Measurements from ENCODE around the gene INTS13. TPM values are rescaled to one million over a fixed set of nuclear protein-coding genes. Genes with fewer than 3 reads are reported as not detected.

The INTS13 gene, protein sequence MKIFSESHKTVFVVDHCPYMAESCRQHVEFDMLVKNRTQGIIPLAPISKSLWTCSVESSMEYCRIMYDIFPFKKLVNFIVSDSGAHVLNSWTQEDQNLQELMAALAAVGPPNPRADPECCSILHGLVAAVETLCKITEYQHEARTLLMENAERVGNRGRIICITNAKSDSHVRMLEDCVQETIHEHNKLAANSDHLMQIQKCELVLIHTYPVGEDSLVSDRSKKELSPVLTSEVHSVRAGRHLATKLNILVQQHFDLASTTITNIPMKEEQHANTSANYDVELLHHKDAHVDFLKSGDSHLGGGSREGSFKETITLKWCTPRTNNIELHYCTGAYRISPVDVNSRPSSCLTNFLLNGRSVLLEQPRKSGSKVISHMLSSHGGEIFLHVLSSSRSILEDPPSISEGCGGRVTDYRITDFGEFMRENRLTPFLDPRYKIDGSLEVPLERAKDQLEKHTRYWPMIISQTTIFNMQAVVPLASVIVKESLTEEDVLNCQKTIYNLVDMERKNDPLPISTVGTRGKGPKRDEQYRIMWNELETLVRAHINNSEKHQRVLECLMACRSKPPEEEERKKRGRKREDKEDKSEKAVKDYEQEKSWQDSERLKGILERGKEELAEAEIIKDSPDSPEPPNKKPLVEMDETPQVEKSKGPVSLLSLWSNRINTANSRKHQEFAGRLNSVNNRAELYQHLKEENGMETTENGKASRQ
- total RNA-seq, result 100 to 1,000 TPM in 1 of 4 donors, 10 to 100 TPM in 2, 1 to 10 TPM in 1; 6.4 to 120 (median 15.7) TPM

GRCh38 chr12:26937863-26938700 is at the start of gene INTS13, which contains the start of gene FGFR1OP2:
INTS13 (minus strand) TSS chr12:26937981; CDS start chr12:26936803, 1,178 bp downstream.
FGFR1OP2 (plus strand) TSS chr12:26938470; CDS start chr12:26954159, 15,689 bp downstream.
- Histone ChIP-seq H3K4me1 (peaks cover 6 to 53% (median 40%) of the 10 kb centered on the region in 4 donors), H3K9me3 (no peaks in the 10 kb centered on the region), H3K36me3 (peaks cover 0 to 7% (median 0%) of the 10 kb centered on the region in 4 donors), H3K27ac (peak within 1 kb of the TSS; percentile 93 to 97 (median 94)), H3K4me3 (peak within 1 kb of the TSS; percentile 65 to 88 (median 76)), H3K27me3 (no peaks in the 10 kb centered on the region)
- WGBS, 2 donors (ENCODE audit: low coverage in 1 of 2), result 1% methylated on average over 53 of the region's 69 CpGs; no CpG with 5 or more reads in 1 of the 2 donors
- TF ChIP-seq, protein P1, sequence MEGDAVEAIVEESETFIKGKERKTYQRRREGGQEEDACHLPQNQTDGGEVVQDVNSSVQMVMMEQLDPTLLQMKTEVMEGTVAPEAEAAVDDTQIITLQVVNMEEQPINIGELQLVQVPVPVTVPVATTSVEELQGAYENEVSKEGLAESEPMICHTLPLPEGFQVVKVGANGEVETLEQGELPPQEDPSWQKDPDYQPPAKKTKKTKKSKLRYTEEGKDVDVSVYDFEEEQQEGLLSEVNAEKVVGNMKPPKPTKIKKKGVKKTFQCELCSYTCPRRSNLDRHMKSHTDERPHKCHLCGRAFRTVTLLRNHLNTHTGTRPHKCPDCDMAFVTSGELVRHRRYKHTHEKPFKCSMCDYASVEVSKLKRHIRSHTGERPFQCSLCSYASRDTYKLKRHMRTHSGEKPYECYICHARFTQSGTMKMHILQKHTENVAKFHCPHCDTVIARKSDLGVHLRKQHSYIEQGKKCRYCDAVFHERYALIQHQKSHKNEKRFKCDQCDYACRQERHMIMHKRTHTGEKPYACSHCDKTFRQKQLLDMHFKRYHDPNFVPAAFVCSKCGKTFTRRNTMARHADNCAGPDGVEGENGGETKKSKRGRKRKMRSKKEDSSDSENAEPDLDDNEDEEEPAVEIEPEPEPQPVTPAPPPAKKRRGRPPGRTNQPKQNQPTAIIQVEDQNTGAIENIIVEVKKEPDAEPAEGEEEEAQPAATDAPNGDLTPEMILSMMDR (IDR thresholded peaks at IDR 0.05), result no peak
- peak; percentile 95 to 98 (median 98) for TF ChIP-seq POLR2AphosphoS5 (IDR thresholded peaks at IDR 0.05)
- TF ChIP-seq POLR2A (IDR thresholded peaks at IDR 0.05), result peak; percentile 97
- TF ChIP-seq EP300 (IDR thresholded peaks at IDR 0.05; ENCODE audit: low read depth), result peak; percentile 7
- in situ Hi-C loops (cut with MboI; ENCODE audit: low pct_ligation_motif_present in 1 of 4, low pct_unique_long_range_greater_than_20kb in 1 of 4, low sequenced_read_pairs in 3 of 4), result no loop called here
- intact Hi-C loops (cut with DNase I; ENCODE audit: low total_unique reads), result loop anchor here (5.0 kb wide), 1 partner anchor 74 kb away; the partner anchor contains the start of gene TM7SF3
- DNase-seq, result peak; percentile 99

DNA sequence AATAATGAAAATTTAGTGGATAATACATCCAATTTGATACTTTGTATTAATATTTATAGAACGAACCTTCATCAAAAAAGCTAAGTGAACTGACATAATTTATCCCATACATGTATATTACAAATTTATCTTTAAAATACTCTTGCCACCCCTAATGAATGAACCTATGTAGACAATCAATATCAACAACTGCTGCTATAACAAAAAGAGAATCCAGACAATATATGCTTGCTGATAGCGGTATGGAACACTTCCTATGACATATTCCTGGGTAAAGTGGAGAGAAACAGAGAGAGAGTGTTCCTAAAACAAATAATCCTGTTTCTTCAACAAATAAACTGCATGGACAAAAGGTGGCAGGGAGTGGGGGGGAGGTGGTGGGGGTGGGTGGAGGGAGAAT is 45.1 kb upstream of the INTS13 start:
- no peak for DNase-seq
- Histone ChIP-seq H3K4me3 (no peak overlapping the region), H3K36me3 (peaks cover 0 to 10% (median 0%) of the 10 kb centered on the region in 4 donors), H3K27me3 (no peaks in the 10 kb centered on the region), H3K4me1 (no peaks in the 10 kb centered on the region), H3K9me3 (no peaks in the 10 kb centered on the region), H3K27ac (no peak overlapping the region)
- WGBS, 2 donors (ENCODE audit: low coverage in 1 of 2), result 100% methylated on average over 2 of the region's 2 CpGs
- intact Hi-C loops (cut with DNase I; ENCODE audit: low total_unique reads), result no loop called here
- in situ Hi-C loops (cut with MboI; ENCODE audit: low pct_ligation_motif_present in 1 of 4, low pct_unique_long_range_greater_than_20kb in 1 of 4, low sequenced_read_pairs in 3 of 4), result no loop called here
- TF ChIP-seq POLR2A (IDR thresholded peaks at IDR 0.05) (no peak), EP300 (IDR thresholded peaks at IDR 0.05; ENCODE audit: low read depth) (no peak), POLR2AphosphoS5 (IDR thresholded peaks at IDR 0.05) (no peak)
- TF ChIP-seq, protein P1 (IDR thresholded peaks at IDR 0.05), result no peak

DNA sequence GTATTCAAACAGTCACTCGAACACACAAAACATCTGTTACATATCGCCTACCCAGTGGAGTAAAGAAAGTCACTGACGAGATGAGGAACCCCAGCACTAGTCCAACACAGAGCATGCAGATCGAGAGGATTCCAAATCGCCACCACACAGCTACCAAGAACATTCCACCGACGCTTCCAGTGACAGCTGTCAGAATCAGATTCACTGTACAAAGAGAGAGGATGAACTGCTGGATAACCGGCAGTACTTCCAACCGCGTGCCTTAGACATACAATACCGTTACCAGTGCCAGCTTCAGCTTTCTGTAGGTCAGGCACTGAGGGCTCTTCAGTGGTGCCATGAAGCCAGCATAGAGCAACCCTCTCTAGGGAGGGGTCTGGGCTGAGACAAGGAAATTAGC is 42.0 kb upstream of the INTS13 start:
- no peak overlapping the region for H3K4me3 ChIP-seq
- WGBS, 2 donors (ENCODE audit: low coverage in 1 of 2), result 95% methylated on average over 11 of the region's 11 CpGs; no CpG with 5 or more reads in 1 of the 2 donors
- peaks cover 0 to 10% (median 1%) of the 10 kb centered on the region in 4 donors for H3K36me3 ChIP-seq
- in situ Hi-C loops (cut with MboI; ENCODE audit: low pct_ligation_motif_present in 1 of 4, low pct_unique_long_range_greater_than_20kb in 1 of 4, low sequenced_read_pairs in 3 of 4), result no loop called here
- no peak overlapping the region for H3K27ac ChIP-seq
- H3K4me1 ChIP-seq, result no peaks in the 10 kb centered on the region
- TF ChIP-seq, protein P1 (IDR thresholded peaks at IDR 0.05), result no peak
- TF ChIP-seq EP300 (IDR thresholded peaks at IDR 0.05; ENCODE audit: low read depth) (no peak), POLR2AphosphoS5 (IDR thresholded peaks at IDR 0.05) (no peak), POLR2A (IDR thresholded peaks at IDR 0.05) (no peak)
- DNase-seq, result no peak
- no peaks in the 10 kb centered on the region for H3K9me3 ChIP-seq
- intact Hi-C loops (cut with DNase I; ENCODE audit: low total_unique reads), result no loop called here
- H3K27me3 ChIP-seq, result no peaks in the 10 kb centered on the region
